Endodermal cell (in vitro differentiated cells): ENCODE results near the gene KIF26A. TPM values are rescaled to one million over a fixed set of nuclear protein-coding genes. Genes with fewer than 3 reads are reported as not detected.

Experiments
- DNase-seq: peaks from one replicate; pipeline ENCODE4 v3.0.0-alpha.2; 2017
- H3K27ac ChIP-seq: 2 replicates; pipeline ENCODE4 v1.5.1; 2013; ENCODE audit warnings: mild to moderate bottlenecking, low read depth, low read length, moderate library complexity
- H3K27me3 ChIP-seq: 2 replicates; pipeline ENCODE4 v1.6.1; 2013; ENCODE audit warnings: mild to moderate bottlenecking, low read length, moderate library complexity; ENCODE audit not compliant: insufficient read depth, control insufficient read depth, poor library complexity, severe bottlenecking
- H3K36me3 ChIP-seq: 2 replicates; pipeline ENCODE4 v1.7.0; 2013; ENCODE audit warnings: mild to moderate bottlenecking, low read length, moderate library complexity; ENCODE audit not compliant: control insufficient read depth, insufficient read depth
- H3K4me1 ChIP-seq: one replicate; pipeline ENCODE4 v1.7.0; 2013; ENCODE audit warnings: low read length; ENCODE audit not compliant: control insufficient read depth, insufficient read depth
- H3K4me3 ChIP-seq: 2 replicates; pipeline ENCODE4 v1.5.1; 2013; ENCODE audit warnings: mild to moderate bottlenecking, low read length, moderate library complexity
- H3K9ac ChIP-seq: 2 replicates; pipeline ENCODE4 v1.6.1; 2013; ENCODE audit warnings: mild to moderate bottlenecking, low read length, moderate library complexity; ENCODE audit not compliant: poor library complexity, severe bottlenecking; ENCODE audit errors: extremely low read depth
- H3K9me3 ChIP-seq: 2 replicates; pipeline ENCODE4 v1.6.1; 2013; ENCODE audit warnings: mild to moderate bottlenecking, low read length, moderate library complexity; ENCODE audit not compliant: control insufficient read depth
- H3K27ac Mint-ChIP-seq: 2 replicates; pipeline ENCODE4 v1.8.0; 2020; ENCODE audit warnings: mixed read lengths
- H3K27me3 Mint-ChIP-seq: 2 replicates; pipeline ENCODE4 v1.8.0; 2021; ENCODE audit warnings: mild to moderate bottlenecking, mixed read lengths; ENCODE audit not compliant: insufficient read depth
- H3K36me3 Mint-ChIP-seq: 2 replicates; pipeline ENCODE4 v1.8.0; 2020; ENCODE audit warnings: low read depth, mixed read lengths
- H3K4me1 Mint-ChIP-seq: 2 replicates; pipeline ENCODE4 v1.8.0; 2020; ENCODE audit warnings: mixed read lengths
- H3K4me3 Mint-ChIP-seq: 2 replicates; pipeline ENCODE4 v1.8.0; 2020; ENCODE audit warnings: mild to moderate bottlenecking, moderate library complexity, mixed read lengths
- H3K9me3 Mint-ChIP-seq: 2 replicates; pipeline ENCODE4 v1.8.0; 2020; ENCODE audit warnings: mild to moderate bottlenecking, mixed read lengths
- WGBS, 2 experiments: methylation state at CpG; one replicate each; pipeline versions ENCODE4 v1.1.5 to v1.1.7; 2013; ENCODE audit warnings: missing lambda C conversion rate in 2 of 2, mixed read lengths in 1 of 2; ENCODE audit not compliant: insufficient coverage in 1 of 2, insufficient read length in 1 of 2; 5-methylcytosine and 5-hydroxymethylcytosine counted together
- total RNA-seq, 2 donors: library from RNA; stranded (reverse); fragmentation: NEBNext Ultra II Directional in 1 of 2; extraction: Animal tissue kit (Norgen Biotek cat#: 25700) in 1 of 2; gene quantifications; 2 replicates in 1 of 2; 3 replicates in 1 of 2; pipeline ENCODE4 v1.2.1, GENCODE V29; 2021
- TF ChIP-seq, protein P1 (sequence below): fragments of 200-600 bp; sonication (generic); conservative IDR thresholded peaks from 2 replicates; pipeline ENCODE4 v1.5.0; 2021; ENCODE audit warnings: antibody characterized with exemption, mild to moderate bottlenecking

The KIF26A gene
- total RNA-seq, 2 donors from 2014 or later = 36.7 to 54.8 TPM

DNA sequence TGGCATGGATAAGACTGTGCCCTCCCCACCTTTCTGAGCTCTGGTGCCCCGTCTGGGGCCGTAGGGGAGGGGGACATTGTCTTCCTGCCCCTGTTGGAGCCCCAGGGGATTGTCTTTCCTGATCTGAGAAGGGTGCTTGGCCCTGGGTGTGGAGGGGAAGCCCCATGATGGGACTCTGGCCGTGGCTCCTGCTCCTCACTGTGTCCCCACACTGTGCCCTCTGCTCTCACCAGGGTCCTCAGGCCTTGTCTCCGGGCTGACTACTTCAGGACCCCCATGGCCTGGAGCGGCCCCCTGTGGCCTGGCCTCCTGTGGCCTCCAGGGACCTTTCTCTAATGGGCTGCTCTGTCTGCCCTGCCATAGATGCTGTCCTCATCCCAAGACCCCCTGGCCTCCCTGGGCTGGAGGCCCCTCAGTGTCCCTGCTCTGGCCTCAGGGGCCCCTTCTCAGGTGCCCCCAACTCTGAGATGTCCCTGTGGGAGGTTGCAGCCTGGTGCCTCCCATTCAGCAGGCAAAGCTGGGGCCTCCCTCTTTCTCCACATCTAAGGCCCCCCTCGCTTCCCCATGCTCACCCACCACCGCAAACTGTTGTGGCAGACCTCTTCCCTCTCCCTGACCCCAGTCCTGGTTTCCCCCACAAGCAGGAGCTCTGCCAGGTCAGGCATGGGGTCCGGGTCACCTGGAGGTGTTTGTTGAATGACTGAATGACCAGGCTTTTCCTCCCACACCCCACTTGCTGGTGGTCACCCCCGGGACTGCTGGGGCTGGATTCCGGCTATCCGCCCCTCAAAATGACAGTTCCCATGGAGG is 4.0 kb downstream of the KIF26A start:
- peaks cover 18% of the 10 kb centered on the region for H3K4me1 Mint-ChIP-seq
- H3K27ac ChIP-seq = no peak overlapping the region
- no peak overlapping the region for H3K9ac ChIP-seq
- peaks cover 4% of the 10 kb centered on the region for H3K36me3 ChIP-seq
- TF ChIP-seq, protein P1, sequence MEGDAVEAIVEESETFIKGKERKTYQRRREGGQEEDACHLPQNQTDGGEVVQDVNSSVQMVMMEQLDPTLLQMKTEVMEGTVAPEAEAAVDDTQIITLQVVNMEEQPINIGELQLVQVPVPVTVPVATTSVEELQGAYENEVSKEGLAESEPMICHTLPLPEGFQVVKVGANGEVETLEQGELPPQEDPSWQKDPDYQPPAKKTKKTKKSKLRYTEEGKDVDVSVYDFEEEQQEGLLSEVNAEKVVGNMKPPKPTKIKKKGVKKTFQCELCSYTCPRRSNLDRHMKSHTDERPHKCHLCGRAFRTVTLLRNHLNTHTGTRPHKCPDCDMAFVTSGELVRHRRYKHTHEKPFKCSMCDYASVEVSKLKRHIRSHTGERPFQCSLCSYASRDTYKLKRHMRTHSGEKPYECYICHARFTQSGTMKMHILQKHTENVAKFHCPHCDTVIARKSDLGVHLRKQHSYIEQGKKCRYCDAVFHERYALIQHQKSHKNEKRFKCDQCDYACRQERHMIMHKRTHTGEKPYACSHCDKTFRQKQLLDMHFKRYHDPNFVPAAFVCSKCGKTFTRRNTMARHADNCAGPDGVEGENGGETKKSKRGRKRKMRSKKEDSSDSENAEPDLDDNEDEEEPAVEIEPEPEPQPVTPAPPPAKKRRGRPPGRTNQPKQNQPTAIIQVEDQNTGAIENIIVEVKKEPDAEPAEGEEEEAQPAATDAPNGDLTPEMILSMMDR = no peak
- H3K27me3 ChIP-seq = peaks cover 1% of the 10 kb centered on the region
- peaks cover 4% of the 10 kb centered on the region for H3K4me1 ChIP-seq
- H3K36me3 Mint-ChIP-seq = peaks cover 9% of the 10 kb centered on the region
- H3K4me3 Mint-ChIP-seq = no peak overlapping the region
- no peaks in the 10 kb centered on the region for H3K9me3 Mint-ChIP-seq
- no peak overlapping the region for H3K27ac Mint-ChIP-seq
- H3K27me3 Mint-ChIP-seq = peaks cover 1% of the 10 kb centered on the region
- H3K9me3 ChIP-seq = no peaks in the 10 kb centered on the region
- WGBS, 2 experiments = 91% methylated on average over 7 to 11 of the region's 11 CpGs
- peak; percentile 26 for DNase-seq
- H3K4me3 ChIP-seq = no peak overlapping the region

DNA sequence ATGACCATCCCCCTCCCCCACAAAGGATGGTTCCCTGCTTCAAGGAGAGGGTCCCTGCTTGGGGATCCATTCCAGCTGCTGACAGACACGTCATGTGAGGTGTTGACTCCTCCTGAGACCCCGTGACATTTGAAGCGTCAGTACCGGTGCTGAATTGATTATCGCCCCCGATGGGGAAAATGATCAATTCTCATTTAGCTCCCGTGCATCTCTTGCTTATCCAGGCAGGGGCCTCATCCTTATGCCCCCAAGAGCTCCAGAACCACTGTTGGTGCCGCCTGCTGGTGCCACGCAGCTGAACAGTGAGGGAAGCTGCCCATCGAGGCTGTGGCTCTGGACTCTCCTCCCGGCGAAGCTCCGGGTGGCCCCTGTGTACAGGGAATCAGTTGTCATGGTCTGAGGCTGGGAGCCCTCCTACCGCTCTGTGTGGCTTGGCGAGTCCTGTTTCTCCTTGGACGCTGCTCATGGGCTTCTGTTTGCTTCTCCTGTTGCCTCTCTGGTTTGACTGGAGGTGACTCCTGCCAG is 4.6 kb downstream of the KIF26A start:
- Histone ChIP-seq H3K4me1 (peaks cover 4% of the 10 kb centered on the region), H3K27ac (no peak overlapping the region), H3K36me3 (peaks cover 4% of the 10 kb centered on the region), H3K9me3 (no peaks in the 10 kb centered on the region), H3K4me3 (no peak overlapping the region), H3K27me3 (no peaks in the 10 kb centered on the region), H3K9ac (no peak overlapping the region)
- Mint-ChIP-seq H3K4me1 (peaks cover 23% of the 10 kb centered on the region), H3K4me3 (no peak overlapping the region), H3K27me3 (no peaks in the 10 kb centered on the region), H3K36me3 (peaks cover 9% of the 10 kb centered on the region), H3K9me3 (no peaks in the 10 kb centered on the region), H3K27ac (no peak overlapping the region)
- DNase-seq = peak; percentile 40
- 95 to 96% methylated on average over 16 of the region's 16 CpGs for WGBS, 2 experiments
- TF ChIP-seq, protein P1 = no peak

DNA sequence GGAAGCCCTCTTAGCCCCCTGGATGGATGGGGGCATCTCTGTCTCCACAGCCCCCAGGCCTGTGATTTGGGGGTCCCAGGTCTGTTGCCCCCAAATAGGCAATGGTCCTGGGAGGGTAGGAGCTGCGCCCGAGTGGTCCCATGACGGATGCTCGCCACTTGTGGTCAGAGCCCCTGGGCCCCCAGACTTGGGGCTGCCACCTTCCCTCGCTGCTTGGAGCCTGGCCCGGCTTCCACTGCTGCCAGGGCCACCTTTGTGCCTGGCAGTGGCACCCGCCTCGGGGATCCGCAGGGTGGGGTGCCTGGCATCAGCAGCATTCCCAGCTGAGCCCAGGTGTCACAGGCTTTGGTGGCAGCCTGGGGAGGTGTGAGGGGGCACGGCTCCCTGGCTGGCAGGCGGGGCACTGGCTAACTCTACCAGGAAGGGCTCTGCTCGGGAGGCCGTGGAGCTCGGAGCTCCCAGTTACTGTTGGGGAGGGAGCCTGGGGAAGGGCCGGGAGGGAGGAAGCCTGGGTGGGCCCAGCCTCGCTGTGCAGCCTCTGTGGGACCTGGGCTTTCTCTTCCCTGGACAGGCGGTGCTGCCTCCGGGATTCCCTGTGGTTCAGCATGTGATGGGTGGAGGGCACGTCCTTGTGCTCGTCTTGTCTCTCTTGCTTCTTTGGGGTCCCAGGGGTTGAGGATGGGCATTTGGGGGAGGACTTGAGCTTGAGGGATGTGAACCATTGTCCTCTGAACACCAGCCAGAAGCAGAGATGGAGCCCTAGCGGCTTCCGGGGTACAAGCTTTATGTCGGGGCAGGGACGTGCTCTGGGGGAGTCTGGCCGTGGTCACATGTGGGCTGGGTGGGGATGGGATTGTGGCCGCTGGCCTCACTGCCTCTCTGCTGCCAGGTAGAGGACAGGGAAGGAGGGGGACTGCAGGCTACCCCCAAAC is 5.4 kb downstream of the KIF26A start:
- H3K27ac Mint-ChIP-seq = no peak overlapping the region
- 91% methylated on average over 12 to 26 of the region's 26 CpGs for WGBS, 2 experiments
- no peaks in the 10 kb centered on the region for H3K27me3 Mint-ChIP-seq
- TF ChIP-seq, protein P1 = no peak
- peaks cover 30% of the 10 kb centered on the region for H3K4me1 Mint-ChIP-seq
- Histone ChIP-seq H3K27me3 (no peaks in the 10 kb centered on the region), H3K4me1 (peaks cover 4% of the 10 kb centered on the region), H3K9me3 (no peaks in the 10 kb centered on the region), H3K4me3 (no peak overlapping the region), H3K36me3 (peaks cover 4% of the 10 kb centered on the region), H3K27ac (no peak overlapping the region), H3K9ac (no peak overlapping the region)
- H3K9me3 Mint-ChIP-seq = no peaks in the 10 kb centered on the region
- DNase-seq = peak; percentile 36
- H3K36me3 Mint-ChIP-seq = peaks cover 9% of the 10 kb centered on the region
- no peak overlapping the region for H3K4me3 Mint-ChIP-seq
